WTC11 (cell line): ENCODE results near the gene UQCRHL.

Experiments used
- CDX4 ChIP-seq: fragments of 250-450 bp; sonication (Bioruptor Pico); IDR thresholded peaks from 2 replicates; pipeline ENCODE4 v1.9.0; 2021; ENCODE audit warnings: moderate library complexity, mild to moderate bottlenecking, inconsistent platforms, borderline replicate concordance
- CTCF ChIP-seq: fragments of 200-600 bp; IDR thresholded peaks from 2 replicates; pipeline ENCODE4 v1.8.0; 2022; ENCODE audit warnings: antibody characterized with exemption
- E2F1 ChIP-seq: sonication (generic); formaldehyde crosslinking; IDR thresholded peaks from 2 replicates; pipeline ENCODE4 v1.8.0; 2022; ENCODE audit warnings: mild to moderate bottlenecking, missing genetic modification reagents
- ESRRA ChIP-seq: sonication (generic); formaldehyde crosslinking; IDR thresholded peaks from 2 replicates; pipeline ENCODE4 v1.8.1; 2022; ENCODE audit warnings: mild to moderate bottlenecking, missing genetic modification reagents, borderline replicate concordance
- NFYB ChIP-seq: sonication (generic); formaldehyde crosslinking; conservative IDR thresholded peaks from 2 replicates; pipeline ENCODE4 v1.8.0; 2022; ENCODE audit warnings: low read depth, missing genetic modification reagents
- SMAD3 ChIP-seq: sonication (generic); formaldehyde crosslinking; IDR thresholded peaks from 2 replicates; pipeline ENCODE4 v1.8.0; 2022; ENCODE audit warnings: missing genetic modification reagents, mild to moderate bottlenecking, borderline replicate concordance
- ZNF121 ChIP-seq: sonication (generic); formaldehyde crosslinking; IDR thresholded peaks from 2 replicates; pipeline ENCODE4 v1.8.0; 2023; ENCODE audit warnings: missing genetic modification reagents

- TF ChIP-seq SMAD3 (CRISPR knock-in tag) (no peak), CTCF (no peak), ZNF121 (no peak), NFYB (CRISPR knock-in tag) (no peak), CDX4 (CRISPR knock-in tag) (no peak), ESRRA (CRISPR knock-in tag) (no peak), E2F1 (CRISPR knock-in tag) (no peak)
Measured at GRCh38 chr1:15768388-15768787, 39.1 kb downstream of the UQCRHL start.
